Astrocyte (in vitro differentiated cells and primary cell): ENCODE results near the gene AP3M1.

Experiments
- CTCF ChIP-seq: IDR thresholded peaks from 2 replicates; pipeline ENCODE4 v1.5.1; 2011; ENCODE audit warnings: low read depth, mild to moderate bottlenecking, inconsistent platforms, low read length, moderate library complexity; ENCODE audit not compliant: insufficient read depth
- EZH2 ChIP-seq: IDR thresholded peaks from 2 replicates; pipeline ENCODE4 v1.6.1; 2012; ENCODE audit warnings: mild to moderate bottlenecking, low read length, inconsistent platforms; ENCODE audit not compliant: insufficient read depth

GRCh38 chr10:74120911-74121310 is 29.7 kb downstream of the AP3M1 start:
- TF ChIP-seq CTCF (no peak), EZH2 (no peak)
